ENCODE data around the gene PMM2.

- TF ChIP-seq, protein P1, sequence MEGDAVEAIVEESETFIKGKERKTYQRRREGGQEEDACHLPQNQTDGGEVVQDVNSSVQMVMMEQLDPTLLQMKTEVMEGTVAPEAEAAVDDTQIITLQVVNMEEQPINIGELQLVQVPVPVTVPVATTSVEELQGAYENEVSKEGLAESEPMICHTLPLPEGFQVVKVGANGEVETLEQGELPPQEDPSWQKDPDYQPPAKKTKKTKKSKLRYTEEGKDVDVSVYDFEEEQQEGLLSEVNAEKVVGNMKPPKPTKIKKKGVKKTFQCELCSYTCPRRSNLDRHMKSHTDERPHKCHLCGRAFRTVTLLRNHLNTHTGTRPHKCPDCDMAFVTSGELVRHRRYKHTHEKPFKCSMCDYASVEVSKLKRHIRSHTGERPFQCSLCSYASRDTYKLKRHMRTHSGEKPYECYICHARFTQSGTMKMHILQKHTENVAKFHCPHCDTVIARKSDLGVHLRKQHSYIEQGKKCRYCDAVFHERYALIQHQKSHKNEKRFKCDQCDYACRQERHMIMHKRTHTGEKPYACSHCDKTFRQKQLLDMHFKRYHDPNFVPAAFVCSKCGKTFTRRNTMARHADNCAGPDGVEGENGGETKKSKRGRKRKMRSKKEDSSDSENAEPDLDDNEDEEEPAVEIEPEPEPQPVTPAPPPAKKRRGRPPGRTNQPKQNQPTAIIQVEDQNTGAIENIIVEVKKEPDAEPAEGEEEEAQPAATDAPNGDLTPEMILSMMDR (conservative IDR thresholded peaks at IDR 0.05; ENCODE audit: low read depth in 2 of 2) = no peak
- TF ChIP-seq EZH2phosphoT487 (IDR thresholded peaks at IDR 0.05; ENCODE audit: unreplicated experiment) (no peak), EZH2 (IDR thresholded peaks at IDR 0.05; ENCODE audit: low read depth, unreplicated experiment) (no peak), STAT1 (IDR thresholded peaks at IDR 0.05; ENCODE audit: unreplicated experiment) (no peak), JUNB (IDR thresholded peaks at IDR 0.05; ENCODE audit: unreplicated experiment) (no peak), POLR2AphosphoS5 (IDR thresholded peaks at IDR 0.05; ENCODE audit: low read depth) (no peak), NANOG (IDR thresholded peaks at IDR 0.05; ENCODE audit: borderline replicate concordance) (no peak), CREB1 (CRISPR knock-in tag; IDR thresholded peaks at IDR 0.05; ENCODE audit: low read depth) (no peak), ZNF114 (CRISPR knock-in tag; IDR thresholded peaks at IDR 0.05) (no peak), ETS1 (IDR thresholded peaks at IDR 0.05) (no peak)
Observed at GRCh38 chr16:8751481-8752311, 45.9 kb upstream of the PMM2 start.
